K562 (cell line): ENCODE results near the gene OOSP4B. TPM values are rescaled to one million over a fixed set of nuclear protein-coding genes. Genes with fewer than 3 reads are reported as not detected.

Experiments used
- ATAC-seq: fragments of 200-7000 bp; cut with Tn5 transposase; 3 replicates; pipeline ENCODE4 v1.9.1; 2020; ENCODE audit warnings: moderate library complexity
- BruUV-seq: library from RNA; stranded (reverse); fragments of 400-500 nt; replicated peaks from 2 replicates; lab custom pipeline; 2021; lab: Mats Ljungman, UMichigan
- CTCF ChIA-PET: fragments of 300-600 bp; formaldehyde crosslinking; extraction: SDS; loops from one replicate; lab custom pipeline; 2021; ENCODE audit warnings: low intra/inter-chr PET ratio; lab: Yijun Ruan, JAX
- POLR2A ChIA-PET: fragments of 300-600, 350-650 bp; sonication (Branson Sonifier 250); formaldehyde crosslinking; extraction: SDS; loops from one replicate; lab custom pipeline; 2021; ENCODE audit warnings: antibody characterized with exemption, inconsistent platforms; lab: Yijun Ruan, JAX
- DNase-seq, 4 experiments: peaks; one replicate each; pipeline versions ENCODE4 v3.0.0 to v3.0.0-alpha.2; 2011 to 2018; ENCODE audit warnings: low spot score in 3 of 4, mixed read lengths in 3 of 4; ENCODE audit errors: extremely low read depth in 1 of 4
- FAIRE-seq: peaks from 2 replicates; lab custom pipeline; 2011; peaks lifted over from hg19 to GRCh38; lab: Jason Lieb, UNC
- H2AFZ ChIP-seq: 2 replicates; pipeline ENCODE4 v1.6.0; 2011; ENCODE audit warnings: low read depth, low read length, control low read depth, inconsistent platforms
- H3K27ac ChIP-seq: fragments of 200-600 bp; 3 replicates; pipeline ENCODE4 v1.8.0; 2011; ENCODE audit warnings: low read depth, mild to moderate bottlenecking, control low read depth, inconsistent platforms, low read length, moderate library complexity, mixed read lengths; ENCODE audit errors: extremely low read depth
- H3K27me3 ChIP-seq, 2 experiments: fragments of 300-600 bp in 1 of 2; 2 replicates in 1 of 2; 3 replicates in 1 of 2; pipeline versions ENCODE4 v1.6.0 to v1.8.0; 2011; ENCODE audit warnings: inconsistent platforms in 2 of 2, low read length in 2 of 2, mild to moderate bottlenecking in 1 of 2, mixed read lengths in 1 of 2, moderate library complexity in 1 of 2; ENCODE audit not compliant: control insufficient read depth in 2 of 2, insufficient read depth in 2 of 2
- H3K36me3 ChIP-seq: fragments of 300-600 bp; 3 replicates; pipeline ENCODE4 v1.8.0; 2011; ENCODE audit warnings: mild to moderate bottlenecking, low read length, inconsistent platforms; ENCODE audit not compliant: control insufficient read depth, insufficient read depth
- H3K4me1 ChIP-seq, 2 experiments: fragments of 200-600 bp in 1 of 2; replicated peaks in 1 of 2; 2 replicates in 1 of 2; 3 replicates in 1 of 2; pipeline versions ENCODE4 v1.5.1 to v1.8.0; 2011; ENCODE audit warnings: inconsistent platforms in 2 of 2, low read length in 2 of 2, mild to moderate bottlenecking in 1 of 2, mixed read lengths in 1 of 2, moderate library complexity in 1 of 2; ENCODE audit not compliant: control insufficient read depth in 2 of 2, insufficient read depth in 2 of 2
- H3K4me2 ChIP-seq: 2 replicates; pipeline ENCODE4 v1.6.1; 2011; ENCODE audit warnings: low read length, control low read depth, inconsistent platforms, mixed read lengths; ENCODE audit not compliant: insufficient read depth
- H3K4me3 ChIP-seq: fragments of 200-600 bp; sonication (generic), shearing (Covaris generic); 2 replicates; pipeline ENCODE4 v1.5.1; 2016; ENCODE audit warnings: control low read depth, inconsistent platforms
- H3K79me2 ChIP-seq: fragments of 200-600 bp; 3 replicates; pipeline ENCODE4 v1.8.0; 2011; ENCODE audit warnings: low read length, inconsistent platforms; ENCODE audit not compliant: control insufficient read depth, insufficient read depth
- H3K9ac ChIP-seq, 2 experiments: 2 replicates each; pipeline versions ENCODE4 v1.6.0 to v1.6.1; 2011; ENCODE audit warnings: low read depth in 2 of 2, low read length in 2 of 2, control low read depth in 1 of 2, inconsistent platforms in 1 of 2, mild to moderate bottlenecking in 1 of 2, mixed read lengths in 1 of 2; ENCODE audit not compliant: insufficient read depth in 1 of 2
- H3K9me1 ChIP-seq: one replicate; pipeline ENCODE4 v1.6.0; 2011; ENCODE audit warnings: inconsistent platforms, mild to moderate bottlenecking, low read length, moderate library complexity; ENCODE audit not compliant: control insufficient read depth, insufficient read depth
- H3K9me3 ChIP-seq: replicated peaks from 2 replicates; pipeline ENCODE4 v1.5.1; 2011; ENCODE audit warnings: low read depth, low read length, inconsistent platforms; ENCODE audit not compliant: control insufficient read depth, insufficient read depth
- H4K20me1 ChIP-seq: replicated peaks from 2 replicates; pipeline ENCODE4 v1.6.1; 2011; ENCODE audit warnings: low read length, inconsistent platforms, mixed read lengths; ENCODE audit not compliant: control insufficient read depth, insufficient read depth
- C11orf30 ChIP-seq: fragments of 450-650 bp; IDR thresholded peaks from 2 replicates; pipeline ENCODE4 v1.6.1; 2016; ENCODE audit warnings: low read depth, mild to moderate bottlenecking
- CEBPZ ChIP-seq: fragments of 150-350 bp; IDR thresholded peaks from 2 replicates; pipeline ENCODE4 v1.6.1; 2014; ENCODE audit warnings: low read depth, mild to moderate bottlenecking, low read length, borderline replicate concordance
- MTA2 ChIP-seq: fragments of 450-650 bp; IDR thresholded peaks from 2 replicates; pipeline ENCODE4 v1.6.1; 2016; ENCODE audit warnings: low read depth
- MYBL2 ChIP-seq, 2 experiments: fragments of 450-650 bp in 1 of 2; sonication (generic) in 1 of 2; formaldehyde crosslinking in 1 of 2; IDR thresholded peaks; 2 replicates each; pipeline versions ENCODE4 v1.6.1 to v1.8.1; 2017 to 2022; ENCODE audit warnings: borderline replicate concordance in 1 of 2, inconsistent platforms in 1 of 2, low read depth in 1 of 2, mild to moderate bottlenecking in 1 of 2, missing genetic modification reagents in 1 of 2, moderate library complexity in 1 of 2
- NR1H2 ChIP-seq: sonication (generic); formaldehyde crosslinking; IDR thresholded peaks from 2 replicates; pipeline ENCODE4 v1.4.0; 2020; ENCODE audit warnings: mild to moderate bottlenecking, missing genetic modification reagents
- RBM34 ChIP-seq: fragments of 200-400 bp; formaldehyde crosslinking; IDR thresholded peaks from 2 replicates; pipeline ENCODE4 v1.6.1; 2018; ENCODE audit warnings: low read length, borderline replicate concordance; ENCODE audit not compliant: insufficient read depth
- TSHZ1 ChIP-seq: fragments of 250-450 bp; sonication (Bioruptor Pico); IDR thresholded peaks from 2 replicates; pipeline ENCODE4 v1.4.0; 2020; ENCODE audit warnings: mild to moderate bottlenecking, moderate library complexity
- ZNF316 ChIP-seq: fragments of 450-650 bp; IDR thresholded peaks from 2 replicates; pipeline ENCODE4 v1.6.1; 2016
- ZNF830 ChIP-seq: fragments of 250-450 bp; sonication (Bioruptor Pico); IDR thresholded peaks from 2 replicates; pipeline ENCODE4 v1.5.0; 2021; ENCODE audit warnings: mild to moderate bottlenecking
- WGBS: fragments of 100-300 bp; shearing (Covaris generic); methylation state at CpG from one replicate; pipeline ENCODE4 v1.1.6; 2016; ENCODE audit warnings: low coverage, mixed read lengths; ENCODE audit not compliant: insufficient coverage; ENCODE audit errors: missing lambda C conversion rate; 5-methylcytosine and 5-hydroxymethylcytosine counted together
- in situ Hi-C: fragments of 300-500 bp; cut with MboI; formaldehyde crosslinking; loops from 4 replicates; pipeline ENCODE4 v1.15.0; 2018; ENCODE audit warnings: inconsistent platforms, mixed read lengths
- intact Hi-C: fragments of 100-400 bp; cut with micrococcal nuclease; formaldehyde crosslinking; loops from 2 replicates; pipeline ENCODE4 v1.14.2; 2022
- polyA plus RNA-seq, 8 experiments: library from polyadenylated mRNA; depleted of rRNA in 4 of 8; stranded (reverse) in 5 of 8; unstranded in 3 of 8; fragments of >200 nt; fragmentation: Nextera tagmentation in 2 of 8; fragmentation: Illumina TruSeq in 1 of 8; extraction: Ambion mirVana in 2 of 8; extraction: Trizol in 1 of 8; gene quantifications; 2 replicates each; pipeline versions ENCODE4 v1.2.1 to v1.2.3, GENCODE V29; 2011 to 2014; ENCODE audit warnings: inconsistent platforms in 1 of 8, missing spikeins in 1 of 8
- total RNA-seq, 7 experiments: library from RNA; depleted of rRNA in 6 of 7; stranded (reverse); fragments of >200 nt in 6 of 7; fragmentation: Illumina TruSeq in 2 of 7; extraction: Trizol in 2 of 7; gene quantifications; 2 replicates each; pipeline versions ENCODE4 v1.2.1 to v1.2.3, GENCODE V29; 2011 to 2021; ENCODE audit warnings: low replicate concordance in 1 of 7

OOSP4B gene
- total and polyA plus RNA-seq, 9 of the 15 experiments (the other 6 are each of a cell fraction or from before 2014, with no cell fraction given), result 0.10 to 0.43 (median 0.15) TPM; not detected in 5

GRCh38 chr11:59990421-59990820 is 26.6 kb upstream of the OOSP4B start:
- Histone ChIP-seq H3K36me3 (no peaks in the 10 kb centered on the region), H3K79me2 (no peaks in the 10 kb centered on the region), H3K27me3 (no peaks in the 10 kb centered on the region), H3K4me3 (no peak overlapping the region), H3K9me1 (no peaks in the 10 kb centered on the region), H4K20me1 (no peaks in the 10 kb centered on the region), H3K9me3 (peaks cover 5% of the 10 kb centered on the region; the same call in 1 of the 2 replicates), H3K9ac (no peak overlapping the region), H3K4me1 (no peaks in the 10 kb centered on the region), H2AFZ (no peak overlapping the region), H3K27ac (no peak overlapping the region), H3K4me2 (no peak overlapping the region)
- ChIA-PET CTCF (interaction anchor here (0.6 kb wide), 1 partner anchor 1295 kb away, joined by 3 read pairs; no protein-coding TSS in a partner anchor), POLR2A (no interaction called here)
- DNase-seq, result no peak
- FAIRE-seq, result no peak
- 40% methylated on average over 1 of the region's 1 CpG for WGBS
- in situ Hi-C loops, result no loop called here
- ATAC-seq, result no peak
- BruUV-seq, result no TSS peak
- TF ChIP-seq MTA2 (no peak), NR1H2 (no peak), C11orf30 (peak; percentile 52; the same call in 1 of the 2 replicates), ZNF830 (no peak), TSHZ1 (CRISPR knock-in tag) (no peak), MYBL2 (IDR thresholded peaks at IDR 0.05; ENCODE audit: low read depth) (no peak), MYBL2 (CRISPR knock-in tag; IDR thresholded peaks at IDR 0.05; ENCODE audit: borderline replicate concordance) (no peak), ZNF316 (peak; percentile 72), RBM34 (no peak), CEBPZ (no peak)
- intact Hi-C loops, result no loop called here
